Measurements from ENCODE around the gene NGEF. TPM values are rescaled to one million over a fixed set of nuclear protein-coding genes. Genes with fewer than 3 reads are reported as not detected.

Gene NGEF
- total RNA-seq, 1 experiment from 2014 or later, result 1.9 TPM

DNA sequence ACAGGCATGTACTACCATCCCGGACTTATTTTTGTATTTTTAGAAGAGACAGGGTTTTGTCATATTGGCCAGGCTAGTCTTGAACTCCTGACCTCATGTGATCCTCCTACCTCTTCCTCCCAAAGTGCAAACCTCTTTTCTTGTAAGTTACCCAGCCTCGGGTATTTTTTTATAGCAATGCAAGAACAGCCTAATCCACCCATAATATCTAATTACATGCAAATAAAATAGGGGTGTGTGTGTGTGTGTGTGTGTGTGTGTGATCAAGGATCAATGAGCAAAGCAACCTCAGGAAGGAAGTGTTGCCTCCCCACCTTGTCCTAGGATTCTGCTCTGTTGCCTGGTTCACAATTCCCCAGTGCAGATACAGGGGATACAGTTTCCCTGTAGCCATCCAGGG, 45.6 kb downstream of the NGEF start:
- Histone ChIP-seq H3K4me1 (ENCODE audit: insufficient read depth, low read length) (no peaks in the 10 kb centered on the region), H3K4me2 (ENCODE audit: insufficient read depth, insufficient read length, low read length) (no peak overlapping the region), H2BK20ac (ENCODE audit: low read depth, low read length, poor library complexity, severe bottlenecking) (no peak overlapping the region), H2AK5ac (ENCODE audit: insufficient read length, low read length) (no peak overlapping the region), H2AFZ (ENCODE audit: low read length) (no peak overlapping the region), H4K8ac (replicated peaks; ENCODE audit: insufficient read length, low read depth, low read length) (no peak overlapping the region), H3K23me2 (ENCODE audit: insufficient read length, low read depth, low read length, poor library complexity, severe bottlenecking) (no peaks in the 10 kb centered on the region), H2BK15ac (ENCODE audit: low read depth, low read length) (no peak overlapping the region), H4K20me1 (ENCODE audit: control insufficient read depth, insufficient read depth, insufficient read length) (no peaks in the 10 kb centered on the region), H3K79me2 (ENCODE audit: insufficient read depth, low read length) (no peaks in the 10 kb centered on the region), H3K56ac (ENCODE audit: insufficient read length, low read depth, low read length) (no peak overlapping the region), H3K23ac (ENCODE audit: insufficient read length, low read depth, low read length) (no peak overlapping the region), H2BK120ac (ENCODE audit: low read depth, low read length, poor library complexity, severe bottlenecking) (no peak overlapping the region), H3K79me1 (ENCODE audit: insufficient read depth, low read depth, low read length, poor library complexity, severe bottlenecking) (no peaks in the 10 kb centered on the region), H3T11ph (ENCODE audit: low read length) (no peak overlapping the region), H2BK12ac (ENCODE audit: insufficient read length, low read depth, low read length) (no peak overlapping the region), H3K27ac (ENCODE audit: insufficient read length, low read depth, low read length) (no peak overlapping the region), H3K27me3 (ENCODE audit: insufficient read depth, low read length) (no peaks in the 10 kb centered on the region), H3K9ac (ENCODE audit: extremely low read depth, insufficient read length, low read length) (no peak overlapping the region), H3K4ac (ENCODE audit: low read depth, low read length) (no peak overlapping the region), H4K5ac (ENCODE audit: insufficient read length, low read depth, low read length) (no peak overlapping the region), H4K91ac (ENCODE audit: insufficient read length, low read depth, low read length) (no peak overlapping the region), H2BK5ac (ENCODE audit: insufficient read length, low read length) (no peak overlapping the region), H3K18ac (ENCODE audit: insufficient read length, low read depth, low read length) (no peak overlapping the region), H3K9me3 (ENCODE audit: control insufficient read depth, low read depth, low read length) (no peaks in the 10 kb centered on the region), H3K14ac (ENCODE audit: insufficient read depth, low read length) (no peak overlapping the region)
- peaks cover 21 to 23% of the 10 kb centered on the region in 2 experiments for H3K4me1 Mint-ChIP-seq
- DNase-seq, result no peak
- peaks cover 4 to 5% (median 4%) of the 10 kb centered on the region in 3 experiments; a peak in 4 of 7 replicates for H3K36me3 Mint-ChIP-seq (ENCODE audit: insufficient read depth in 1 of 3, low read depth in 3 of 3)
- peaks cover 16 to 17% of the 10 kb centered on the region in 2 experiments; a peak in 4 of 5 replicates for H3K9me3 Mint-ChIP-seq
- no peak overlapping the region for H3K27ac Mint-ChIP-seq
- WGBS (ENCODE audit: extremely low coverage, insufficient read length, low lambda C conversion rate), result no CpG with 5 or more reads among the region's 2 CpGs
- peaks cover 2% of the 10 kb centered on the region for H3K27me3 Mint-ChIP-seq (ENCODE audit: low read depth)
- TF ChIP-seq CTCF (conservative IDR thresholded peaks at IDR 0.05), result no peak
- no peak overlapping the region for H3K4me3 Mint-ChIP-seq

Data from H9 (cell line).